Lung microvascular endothelial cell (primary cell): ENCODE results near the gene ACIN1. TPM values are rescaled to one million over a fixed set of nuclear protein-coding genes. Genes with fewer than 3 reads are reported as not detected.
"Not testable (repeated sequence)": the region's sequence is repeated elsewhere in the genome, so short reads cannot be mapped to it uniquely, and the experiment has no call there.

Experiments
- DNase-seq, 2 donors: peaks; one replicate each; pipeline versions ENCODE4 v3.0.0 to v3.0.0-alpha.2; 2010; ENCODE audit warnings: low read depth in 2 of 2
- total RNA-seq: library from RNA; depleted of rRNA; stranded (reverse); fragments of >200 nt; gene quantifications from 2 replicates; pipeline ENCODE4 v1.2.1, GENCODE V29; 2014

ACIN1 gene
- total RNA-seq, 1 donor from 2014 or later, result 48.6 TPM

DNA sequence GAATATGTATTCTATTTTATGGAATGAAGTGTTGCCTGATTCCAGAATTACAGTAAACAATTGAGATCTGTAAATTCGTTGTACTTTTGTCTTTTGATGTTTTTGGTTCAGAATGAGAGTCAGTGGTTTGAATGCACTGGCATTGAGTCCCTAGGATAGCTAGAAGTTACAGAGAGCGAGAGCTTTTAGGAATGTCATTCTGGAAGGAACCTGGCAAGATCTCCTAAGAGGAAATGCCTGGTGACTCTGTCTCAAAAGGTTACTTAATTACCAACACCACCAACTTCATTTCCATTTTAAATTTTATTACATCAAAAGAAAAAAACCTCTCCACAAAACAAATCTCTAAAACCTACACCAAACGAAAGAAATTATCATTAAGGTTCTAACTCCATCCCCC is 30.1 kb upstream of the ACIN1 start:
- no peak for DNase-seq

DNA sequence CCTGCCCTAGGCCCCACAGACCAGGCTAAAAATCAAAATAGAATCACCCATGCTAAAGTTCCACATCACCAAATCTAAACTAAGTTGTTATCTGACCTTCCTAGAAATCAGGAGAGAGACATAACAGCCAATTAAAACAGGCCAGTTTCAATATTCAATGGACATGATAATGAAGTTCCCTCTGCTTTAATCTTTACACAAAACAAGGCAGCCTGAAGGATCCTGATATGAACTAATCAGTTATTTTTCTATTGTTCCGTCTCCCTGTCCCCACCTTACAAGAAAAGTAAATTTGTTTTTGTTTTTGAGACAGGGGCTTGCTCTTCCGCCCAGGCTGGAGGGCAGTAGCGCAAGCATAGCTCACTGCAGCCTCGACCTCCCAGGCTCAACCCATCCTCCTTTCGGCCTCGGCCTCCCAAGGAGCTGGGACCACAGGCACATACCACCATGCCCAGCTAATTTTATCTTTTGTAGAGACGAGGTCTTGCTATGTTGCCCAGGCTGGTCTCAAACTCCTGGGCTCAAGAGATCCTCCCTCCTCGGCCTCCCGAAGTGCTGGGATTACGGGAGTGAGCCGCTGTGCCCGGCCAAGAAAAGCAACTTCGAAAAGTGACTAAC is 29.5 kb upstream of the ACIN1 start:
- no peak for DNase-seq

DNA sequence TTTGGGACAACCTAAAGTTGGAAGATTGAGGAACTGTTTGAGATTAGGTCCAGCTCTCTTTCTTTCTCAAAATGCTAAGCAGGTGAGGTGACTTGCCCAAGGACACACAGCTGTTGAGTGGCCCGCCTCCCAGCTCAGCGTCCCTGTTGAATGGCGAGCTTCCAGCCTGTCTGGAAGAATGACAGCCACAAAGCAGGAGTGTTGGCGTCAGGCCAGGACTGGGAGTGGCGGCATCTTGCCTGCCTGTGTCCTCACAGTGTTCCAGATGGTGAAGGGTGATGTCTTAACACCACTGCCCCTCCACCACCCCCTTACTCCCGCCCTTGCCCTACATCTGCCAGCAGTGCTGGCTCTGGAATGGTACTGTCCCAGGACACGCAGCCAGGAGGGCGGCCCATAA is 28.5 kb upstream of the ACIN1 start:
- no peak for DNase-seq

DNA sequence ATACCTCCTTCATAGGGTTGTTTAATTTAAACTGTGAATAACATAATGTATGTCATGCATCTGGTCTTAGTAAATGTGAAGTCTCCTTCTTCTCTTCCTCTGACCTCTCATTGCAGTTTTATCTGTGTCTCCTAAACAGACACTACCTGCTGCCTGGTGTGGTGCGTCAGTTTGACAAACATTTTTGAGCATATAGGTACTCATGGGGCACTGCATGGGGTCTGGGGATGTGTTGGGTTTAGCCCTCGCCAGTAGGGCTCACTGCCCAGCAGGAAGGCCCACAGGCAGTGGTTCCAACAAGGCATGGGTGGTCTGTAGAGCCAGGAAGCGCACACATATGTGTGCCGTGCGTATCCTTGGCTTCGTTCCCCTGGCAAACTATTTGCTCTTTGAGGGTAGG is 27.1 kb upstream of the ACIN1 start:
- DNase-seq, result no peak

- peak; percentile 68 to 76 for DNase-seq
Measured at GRCh38 chr14:23121361-23121771, 26.4 kb upstream of the ACIN1 start.

- peak; percentile 86 to 89 for DNase-seq
Measured at GRCh38 chr14:23120541-23121251, 25.8 kb upstream of the ACIN1 start.

GRCh38 chr14:23119363-23120327 is 24.7 kb upstream of the ACIN1 start:
- no peak for DNase-seq

GRCh38 chr14:23118506-23119362 is 23.8 kb upstream of the ACIN1 start, which contains the start of gene CEBPE:
TSS of gene CEBPE (minus strand) at chr14:23119255. CDS start at chr14:23119091, 164 bp downstream.
- DNase-seq, result no peak

- DNase-seq, result no peak
Measured at GRCh38 chr14:23117371-23118020, 22.6 kb upstream of the ACIN1 start.

DNA sequence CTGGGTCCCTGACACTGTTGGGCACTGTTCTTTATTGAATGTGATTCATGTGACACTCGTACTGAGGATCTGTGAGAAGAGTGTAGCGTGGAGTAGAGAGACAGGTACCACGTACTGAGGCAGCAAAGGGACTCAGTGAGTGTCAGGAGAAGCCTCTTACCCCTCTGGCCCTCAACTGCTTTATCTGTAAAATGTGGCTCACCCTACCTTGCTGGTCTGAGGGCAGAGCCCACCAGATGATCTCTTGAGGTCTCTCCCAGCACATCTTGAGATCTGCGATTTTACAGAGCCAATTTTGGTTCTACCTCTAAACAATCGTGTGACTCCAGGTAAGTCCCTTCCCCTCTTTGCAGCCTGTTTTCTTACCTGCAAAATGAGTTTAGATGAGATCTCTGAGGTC is 21.0 kb upstream of the ACIN1 start:
- DNase-seq, result no peak

GRCh38 chr14:23115039-23115731 is 20.2 kb upstream of the ACIN1 start:
- DNase-seq, result peak; percentile 9 to 87

- no peak for DNase-seq
Measured at GRCh38 chr14:23114669-23115038, 19.7 kb upstream of the ACIN1 start.

DNA sequence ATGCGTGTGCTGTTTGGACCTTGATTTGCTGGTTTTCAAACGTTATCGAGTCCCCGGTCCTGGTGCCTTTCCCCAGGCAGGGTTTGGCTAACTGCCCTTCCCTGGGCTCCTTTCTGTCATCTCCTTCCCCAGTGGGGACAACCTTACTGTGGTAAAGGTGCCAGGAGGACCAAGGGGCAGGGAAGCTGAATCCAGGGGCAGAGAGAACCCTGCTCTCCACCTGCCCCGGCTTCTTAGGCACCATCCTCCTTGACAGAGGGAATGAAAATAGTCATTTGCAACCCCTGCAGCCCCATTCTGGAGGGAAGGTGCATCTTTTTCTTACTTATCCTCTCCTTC is 19.2 kb upstream of the ACIN1 start:
- DNase-seq, result no peak

DNA sequence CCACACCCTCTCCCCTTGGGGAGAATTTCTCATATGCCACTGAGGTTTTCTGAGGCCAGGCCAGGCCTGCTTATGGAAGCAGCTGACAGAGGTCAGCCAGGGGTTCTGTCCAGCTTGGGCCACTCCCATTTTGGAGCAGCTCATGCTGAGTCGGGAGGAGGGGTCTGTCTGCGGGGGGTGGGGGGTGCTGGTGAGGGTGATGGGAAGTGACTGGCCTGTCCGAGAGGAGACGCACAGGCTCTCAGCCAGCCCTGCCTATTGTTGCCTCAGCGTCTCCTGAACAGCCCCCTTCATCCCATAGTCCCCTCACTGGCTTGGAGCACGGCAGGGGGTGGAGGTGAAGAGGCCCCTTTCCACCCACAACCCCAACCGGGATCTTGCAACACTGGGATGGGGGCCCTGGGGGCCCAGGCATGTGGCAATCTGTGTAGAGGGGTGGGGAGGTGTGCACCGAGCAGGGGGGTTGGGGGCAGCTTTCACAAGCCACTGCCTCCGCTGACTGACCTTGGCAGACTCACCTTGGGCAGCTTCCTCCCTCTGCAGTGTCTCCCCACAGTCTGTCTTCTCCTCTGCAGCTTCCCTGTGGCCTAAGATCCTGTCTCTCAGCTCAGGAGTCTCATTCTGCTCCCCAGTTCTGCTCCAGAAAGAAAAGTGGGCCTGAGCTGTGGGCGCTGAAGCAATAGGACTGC is 18.6 kb upstream of the ACIN1 start:
- peak in 1 of 2 donors; percentile 13 for DNase-seq

GRCh38 chr14:23112359-23113178 is 17.6 kb upstream of the ACIN1 start:
- DNase-seq, result no peak

DNA sequence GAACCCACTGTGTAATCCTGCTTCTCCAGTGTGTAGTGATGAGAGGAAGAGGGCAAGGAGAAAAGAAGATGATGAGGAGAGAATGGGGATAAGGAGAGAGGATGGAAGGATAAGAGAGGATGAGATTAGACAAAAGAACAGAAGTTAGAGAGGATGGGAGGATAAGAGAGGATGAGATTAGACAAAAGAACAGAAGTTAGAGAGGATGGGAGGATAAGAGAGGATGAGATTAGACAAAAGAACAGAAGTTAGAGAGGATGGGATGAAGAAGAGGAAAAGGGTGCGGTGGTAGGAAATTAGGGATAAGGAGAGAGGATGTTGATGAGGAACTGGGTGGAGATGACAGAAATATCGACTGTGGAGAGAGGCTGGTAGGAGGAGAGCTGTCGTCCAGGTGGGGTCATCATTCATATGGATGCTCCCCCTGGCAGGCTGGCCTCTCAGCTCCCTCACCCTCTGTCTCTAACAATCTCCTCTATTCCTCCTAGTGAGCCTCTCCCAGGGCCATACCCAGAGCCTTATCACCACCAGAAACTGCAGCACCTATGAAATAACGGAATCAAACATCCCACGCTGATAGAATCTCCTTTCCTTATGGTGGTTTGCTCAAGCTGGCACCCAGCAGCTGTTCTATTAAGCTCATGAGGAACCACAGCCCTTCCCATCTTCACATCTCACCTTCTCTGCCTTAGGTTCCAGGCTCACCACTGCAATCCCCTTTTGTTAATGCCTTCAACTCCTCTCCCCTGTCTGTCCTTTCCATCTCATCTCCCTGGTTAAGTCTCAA is 15.8 kb upstream of the ACIN1 start:
- DNase-seq, result no peak

- DNase-seq, result no peak
Measured at GRCh38 chr14:23109769-23110168, 14.8 kb upstream of the ACIN1 start.

GRCh38 chr14:23108169-23108568 is 13.2 kb upstream of the ACIN1 start:
- not testable (repeated sequence) for DNase-seq
